ENCODE data around the gene CASQ1. TPM values are rescaled to one million over a fixed set of nuclear protein-coding genes. Genes with fewer than 3 reads are reported as not detected.
A peak's percentile ranks its signal among the peaks of the same experiment; 100 is the strongest.

CASQ1 gene
- 3.4 TPM for total RNA-seq

DNA sequence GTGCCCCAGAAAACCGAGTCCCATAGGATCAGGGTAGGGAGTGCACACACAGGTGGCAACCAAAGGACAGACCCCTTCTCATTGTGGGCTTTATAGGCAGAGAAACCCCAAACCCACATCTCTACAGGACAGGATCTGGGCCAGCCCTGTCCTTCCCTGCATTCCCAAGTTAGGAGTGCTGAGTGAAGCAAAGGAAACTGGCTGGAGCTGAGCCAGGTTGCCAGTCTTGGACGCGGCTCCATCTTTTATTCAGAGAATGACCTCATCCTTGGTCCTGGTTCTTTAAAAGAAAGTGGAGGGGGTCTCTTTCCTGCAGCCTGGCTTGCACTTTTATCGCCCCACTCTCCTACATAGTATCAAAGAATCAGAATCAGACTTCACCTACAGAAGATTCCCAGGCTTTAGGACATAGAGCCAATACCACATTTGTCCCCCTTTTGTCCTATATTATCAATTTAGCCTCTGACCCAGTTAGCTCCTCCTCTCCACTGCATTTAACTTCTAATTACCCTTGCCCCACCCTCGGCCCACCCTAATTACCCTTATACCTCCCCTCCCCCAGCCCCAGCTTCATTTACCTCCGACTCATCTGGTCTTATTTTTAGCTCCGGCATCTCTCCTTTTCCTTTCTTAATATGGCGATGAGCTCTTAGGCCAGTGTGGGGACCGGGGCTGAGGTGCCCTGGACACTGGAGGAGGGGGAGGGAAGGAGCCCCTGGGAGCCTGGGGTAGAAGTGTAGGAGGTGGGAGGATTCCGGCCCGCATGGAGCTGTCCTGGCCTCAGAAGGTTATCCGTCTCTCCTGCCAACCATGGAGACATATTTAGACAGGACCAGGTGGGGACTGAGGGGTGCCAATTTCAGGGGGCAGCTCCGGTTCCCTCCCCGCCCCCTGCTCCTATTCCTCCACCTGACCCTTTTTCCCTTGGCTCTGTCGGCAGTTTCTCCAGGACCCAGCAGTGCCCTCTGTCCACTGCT is at the start of gene CASQ1:
Gene CASQ1 (plus strand): TSS at position 927 of the 977 bp plus-strand sequence. CDS start 177 bp downstream, outside the sequence.
- no peak for DNase-seq

DNA sequence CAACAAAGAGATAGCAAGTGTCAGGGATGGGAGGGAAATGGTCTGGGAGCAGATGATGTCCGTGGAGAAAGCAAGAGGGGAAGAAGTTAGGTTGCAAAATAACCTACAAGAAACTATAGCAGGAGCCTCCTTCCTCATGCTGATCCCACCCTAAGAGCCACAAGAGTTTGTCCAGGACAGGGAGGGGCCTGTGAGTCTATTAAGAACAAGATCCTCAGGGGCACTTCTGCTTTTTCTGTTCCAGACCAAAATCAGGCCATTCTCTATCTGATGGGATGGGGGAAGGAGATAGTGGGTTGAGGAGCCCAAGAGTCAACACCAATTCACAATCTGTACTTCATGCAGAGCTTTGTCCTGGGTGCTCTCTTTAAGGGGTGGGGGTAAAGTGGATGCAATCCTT is 46.7 kb upstream of the CASQ1 start:
- no peak for DNase-seq

DNA sequence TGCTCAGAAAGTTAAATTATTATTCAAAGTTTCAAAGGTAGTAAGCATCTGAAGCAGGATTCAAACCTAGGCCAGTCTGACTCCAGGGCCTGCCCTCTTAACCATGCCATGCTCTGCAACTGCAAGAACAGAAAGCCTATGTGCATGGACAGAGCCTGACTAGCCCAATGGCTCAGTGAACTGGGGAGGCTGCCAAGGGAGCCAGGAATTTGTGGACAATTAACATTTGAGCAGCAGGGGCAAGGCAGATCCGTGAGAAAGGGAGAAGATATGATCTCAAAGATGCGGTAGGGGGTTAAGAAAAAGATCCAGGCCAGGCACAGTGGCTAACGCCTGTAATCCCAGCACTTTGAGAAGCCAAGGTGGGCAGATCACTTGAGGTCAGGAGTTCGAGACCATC is 45.5 kb upstream of the CASQ1 start:
- DNase-seq: no peak

DNA sequence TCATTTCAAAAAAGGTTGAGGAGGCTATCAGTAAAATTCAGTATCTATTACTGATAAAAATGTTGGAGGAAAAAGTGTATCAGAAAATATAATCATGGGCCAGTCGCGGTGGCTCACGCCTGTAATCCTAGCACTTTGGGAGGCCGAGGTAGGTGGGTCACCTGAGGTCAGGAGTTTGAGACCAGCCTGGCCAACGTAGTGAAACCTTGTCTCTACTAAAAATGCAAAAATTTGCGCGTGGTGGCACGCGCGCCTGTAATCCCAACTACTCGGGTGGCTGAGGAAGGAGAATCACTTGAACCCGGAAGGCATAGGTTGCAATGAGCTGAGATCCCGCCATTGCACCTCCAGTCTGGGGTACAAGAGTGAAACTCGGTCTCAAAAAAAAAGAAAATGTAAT is 44.3 kb upstream of the CASQ1 start:
- no peak for DNase-seq

GRCh38 chr1:160148121-160148520 is 42.3 kb upstream of the CASQ1 start:
- DNase-seq: no peak

GRCh38 chr1:160149233-160149632 is 41.1 kb upstream of the CASQ1 start:
- DNase-seq: no peak

DNA sequence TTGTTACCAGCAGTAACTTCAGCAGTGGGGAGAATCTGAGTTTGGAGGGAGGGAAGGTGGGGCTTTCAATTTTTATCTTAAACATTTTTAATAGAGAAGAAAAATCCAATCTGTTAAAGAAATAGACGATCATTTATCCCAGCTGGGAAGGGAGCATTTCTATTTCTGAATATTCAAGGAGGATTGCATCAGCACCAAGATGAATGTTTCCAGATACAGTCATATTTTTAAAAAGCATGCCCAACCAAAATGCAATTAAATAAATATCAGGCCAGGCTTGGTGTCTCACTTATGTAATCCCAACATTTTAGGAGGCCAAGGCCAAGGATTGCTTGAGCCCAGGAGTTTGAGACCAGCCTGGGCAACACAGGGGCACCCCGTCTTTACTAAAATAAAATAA is 40.7 kb upstream of the CASQ1 start:
- no peak for DNase-seq

GRCh38 chr1:160151303-160151702 is 39.1 kb upstream of the CASQ1 start, which contains the start of gene ATP1A4:
TSS of gene ATP1A4 (plus strand) at chr1:160151603. CDS start at chr1:160152041, 438 bp downstream.
- DNase-seq: no peak

- DNase-seq: no peak
Observed at GRCh38 chr1:160154790-160155189, 35.6 kb upstream of the CASQ1 start.

DNA sequence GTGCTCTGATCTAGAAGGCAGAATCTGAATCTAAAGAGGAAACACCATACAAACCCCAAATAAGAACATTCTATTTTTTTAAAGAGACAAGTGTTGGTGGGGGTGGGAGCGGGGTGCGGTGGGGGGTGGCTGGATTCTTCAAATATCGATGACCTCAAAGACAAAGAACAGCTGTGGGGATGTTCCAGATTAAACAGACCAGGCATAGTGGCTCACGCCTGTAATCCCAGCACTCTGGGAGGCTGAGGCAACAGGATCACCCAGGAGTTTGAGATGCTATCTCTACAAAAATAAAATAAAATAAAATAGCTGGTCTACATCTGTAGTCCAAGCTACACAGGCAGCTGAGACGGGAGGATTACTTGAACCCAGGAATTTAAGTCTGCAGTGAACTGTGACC is 34.0 kb upstream of the CASQ1 start:
- DNase-seq: no peak

GRCh38 chr1:160157174-160157573 is 33.2 kb upstream of the CASQ1 start:
- no peak for DNase-seq

DNA sequence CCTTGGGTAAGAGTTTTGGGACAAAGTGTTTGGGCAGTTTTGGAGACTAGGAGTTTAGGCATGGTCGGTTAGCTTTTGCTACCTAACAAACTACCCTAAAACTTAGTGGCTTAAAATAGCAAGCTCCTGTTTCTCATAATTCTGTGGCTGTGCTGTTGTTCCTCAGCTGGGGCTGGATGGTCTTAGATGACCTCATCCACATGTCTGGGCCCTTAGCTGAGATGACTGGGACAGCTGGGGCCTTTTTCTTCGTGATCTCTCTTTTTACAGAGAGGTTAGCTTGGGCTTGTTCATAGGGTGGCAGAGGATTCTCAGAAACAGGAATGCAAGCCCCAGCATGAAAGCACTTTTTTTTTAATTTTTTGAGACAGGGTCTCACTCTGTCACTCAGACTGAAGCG is 32.3 kb upstream of the CASQ1 start:
- no peak for DNase-seq

DNA sequence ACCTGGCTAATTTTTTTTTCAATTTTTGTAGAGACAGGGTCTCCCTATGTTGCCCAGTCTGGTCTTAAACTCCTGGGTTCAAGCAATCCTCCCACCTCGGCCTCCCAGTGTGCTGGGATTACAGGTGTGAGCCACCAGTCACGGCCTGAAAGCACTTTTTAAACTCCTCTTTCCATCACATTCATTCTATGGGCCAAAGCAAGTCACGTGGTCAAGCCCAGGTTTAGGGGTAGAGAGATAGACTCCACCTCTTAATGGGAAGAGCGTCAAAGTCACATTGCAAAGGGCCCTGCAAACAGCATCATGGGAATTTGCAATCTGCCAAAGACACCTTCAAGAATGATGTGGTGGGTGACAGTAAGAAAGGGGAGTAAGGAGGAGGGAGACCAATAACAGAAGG is 31.8 kb upstream of the CASQ1 start:
- DNase-seq: no peak

- no peak for DNase-seq
Observed at GRCh38 chr1:160159846-160160245, 30.5 kb upstream of the CASQ1 start.

- no peak for DNase-seq
Observed at GRCh38 chr1:160161965-160162705, 28.2 kb upstream of the CASQ1 start.

DNA sequence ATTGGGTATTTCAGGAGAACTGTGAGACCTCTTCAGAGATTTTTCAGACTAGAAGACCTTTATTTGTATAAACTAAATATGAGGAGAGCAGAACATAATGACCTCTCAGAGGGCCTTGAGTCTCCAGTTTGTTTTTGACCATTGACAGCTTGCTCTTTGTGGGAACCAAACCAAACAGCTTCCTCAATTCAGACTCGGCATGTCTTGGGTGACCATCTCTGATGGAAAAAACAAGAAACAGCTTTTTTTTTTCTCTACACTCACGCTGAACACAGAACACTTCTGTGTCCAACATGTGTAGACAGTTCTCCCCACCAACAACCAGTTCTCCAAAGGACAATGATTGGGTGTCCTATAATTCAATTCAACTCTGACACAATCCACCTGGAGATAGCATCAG is 27.4 kb upstream of the CASQ1 start:
- DNase-seq: no peak

DNA sequence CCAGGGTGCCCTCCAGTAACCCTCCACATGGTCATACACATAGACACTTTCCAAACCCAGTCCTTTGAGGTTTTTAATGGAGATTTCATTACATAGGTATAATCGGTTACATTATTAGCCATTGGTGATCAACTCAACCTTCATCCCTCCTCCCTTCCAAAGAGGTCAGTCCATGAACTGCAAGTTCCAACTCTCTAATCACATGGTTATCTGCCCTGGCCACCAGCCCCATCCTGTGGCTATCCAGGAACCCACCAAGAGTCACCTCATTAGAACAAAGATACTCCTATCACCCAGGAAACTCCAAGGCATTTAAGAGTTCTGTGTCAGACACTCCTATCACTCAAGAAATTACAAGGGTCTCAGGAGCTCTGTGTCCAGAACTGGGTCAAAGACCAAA is 26.8 kb upstream of the CASQ1 start:
- DNase-seq: no peak

GRCh38 chr1:160164121-160164520 is 26.3 kb upstream of the CASQ1 start:
- DNase-seq: no peak

- peak; percentile 22 for DNase-seq
Observed at GRCh38 chr1:160166166-160166868, 24.1 kb upstream of the CASQ1 start.

GRCh38 chr1:160167056-160167455 is 23.3 kb upstream of the CASQ1 start:
- DNase-seq: no peak

DNA sequence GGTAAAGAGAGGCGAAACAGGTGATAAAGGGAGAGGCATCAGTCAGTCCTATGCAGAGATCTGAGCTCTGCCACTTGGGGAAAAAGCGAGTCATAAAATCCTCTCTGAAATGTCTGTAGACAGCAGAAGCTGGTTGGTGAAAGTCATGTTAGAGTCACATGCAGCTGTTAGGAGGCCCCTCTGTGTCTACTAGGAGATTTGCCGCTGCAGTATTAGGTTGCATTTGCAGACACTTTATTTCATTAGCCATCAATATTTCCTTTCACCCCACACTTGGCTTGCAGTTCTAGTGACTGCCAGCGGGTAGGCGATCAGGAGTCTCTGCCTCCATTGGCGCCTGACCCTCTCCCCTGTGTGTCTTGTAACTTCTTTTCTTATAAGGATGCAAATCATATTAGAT is 22.8 kb upstream of the CASQ1 start:
- DNase-seq: no peak

GRCh38 chr1:160168016-160168415 is 22.4 kb upstream of the CASQ1 start:
- no peak for DNase-seq
